NK-92 (cell line): ENCODE data around the gene PLXNC1.
A peak's percentile ranks its signal among the peaks of the same experiment; 100 is the strongest.

Experiments used
- DNase-seq: peaks from one replicate; lab custom pipeline; 2025; ENCODE audit not compliant: unreplicated experiment; lab: John Stamatoyannopoulos, UW

Gene PLXNC1

GRCh38 chr12:94262228-94263010 is 114.0 kb downstream of the PLXNC1 start:
- DNase-seq, result peak; percentile 2

DNA sequence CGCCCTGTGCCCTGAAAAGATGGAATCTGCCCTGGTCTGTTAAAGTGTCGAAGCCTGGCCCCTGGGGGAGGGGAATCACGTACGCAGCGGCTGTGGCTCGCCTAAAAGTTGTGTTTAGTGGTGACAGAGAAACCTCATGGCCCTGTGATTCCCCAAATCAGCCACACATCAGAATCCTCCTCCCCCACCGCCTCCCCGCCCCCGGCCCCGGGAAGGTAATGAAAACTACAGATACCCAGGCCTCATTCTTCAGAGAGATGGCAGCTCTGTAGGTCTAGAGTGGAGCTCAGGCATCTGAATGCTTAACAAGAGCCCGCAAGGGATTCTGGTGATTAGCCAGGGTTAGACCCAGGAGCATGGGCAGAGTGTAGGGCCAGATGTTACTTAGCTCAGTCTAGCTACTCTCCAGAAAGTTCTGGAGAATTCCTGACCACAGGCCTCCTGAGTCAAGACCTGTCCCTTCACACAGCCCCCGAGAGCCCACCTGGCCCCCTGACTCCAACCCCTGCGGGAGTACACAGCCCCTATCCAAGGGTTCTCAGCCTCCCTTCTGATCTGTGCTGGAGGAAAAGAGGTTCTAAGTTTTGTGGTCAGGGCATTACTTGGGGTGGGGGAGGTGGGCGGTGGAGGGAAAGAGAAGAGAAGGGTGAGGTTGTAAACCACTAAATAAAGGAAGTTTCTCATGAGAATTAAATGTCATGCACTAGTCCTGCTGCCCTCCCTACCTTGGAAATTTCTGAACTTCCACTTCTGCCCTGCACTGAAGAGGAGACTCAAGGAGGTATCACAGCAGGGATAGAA is 114.8 kb downstream of the PLXNC1 start:
- no peak for DNase-seq

- no peak for DNase-seq
Measured at GRCh38 chr12:94263905-94264561, 115.7 kb downstream of the PLXNC1 start.

- DNase-seq, result no peak
Measured at GRCh38 chr12:94264736-94265485, 116.5 kb downstream of the PLXNC1 start.

- DNase-seq, result no peak
Measured at GRCh38 chr12:94265539-94265938, 117.2 kb downstream of the PLXNC1 start.

- DNase-seq, result no peak
Measured at GRCh38 chr12:94265966-94266745, 117.8 kb downstream of the PLXNC1 start.

GRCh38 chr12:94266796-94267536 is 118.6 kb downstream of the PLXNC1 start:
- DNase-seq, result no peak

- DNase-seq, result no peak
Measured at GRCh38 chr12:94267537-94267872, 119.1 kb downstream of the PLXNC1 start.

- no peak for DNase-seq
Measured at GRCh38 chr12:94267921-94268471, 119.6 kb downstream of the PLXNC1 start.

GRCh38 chr12:94269316-94269999 is 121.1 kb downstream of the PLXNC1 start:
- no peak for DNase-seq

GRCh38 chr12:94271351-94271750 is 123.0 kb downstream of the PLXNC1 start:
- no peak for DNase-seq

- no peak for DNase-seq
Measured at GRCh38 chr12:94272280-94272679, 123.9 kb downstream of the PLXNC1 start.

DNA sequence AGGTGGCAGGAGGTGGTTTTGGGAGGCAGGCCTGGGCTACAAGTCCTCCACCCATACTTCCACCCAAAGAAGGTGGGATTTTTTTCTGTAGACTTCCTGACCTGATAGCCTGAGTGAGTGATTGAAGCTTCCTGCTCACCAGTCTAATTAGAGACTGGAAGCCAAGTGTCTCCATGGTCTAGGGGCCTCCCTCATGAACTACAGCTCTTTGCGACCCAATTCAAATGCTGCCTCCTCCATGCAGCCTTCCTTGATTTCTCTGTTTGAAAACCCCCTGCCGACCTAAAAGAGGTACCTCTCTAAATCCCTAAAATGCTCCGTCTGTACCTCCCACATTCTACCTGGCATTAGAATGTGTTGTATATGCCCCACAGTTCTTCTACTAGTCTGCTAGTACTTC is 124.9 kb downstream of the PLXNC1 start:
- no peak for DNase-seq

DNA sequence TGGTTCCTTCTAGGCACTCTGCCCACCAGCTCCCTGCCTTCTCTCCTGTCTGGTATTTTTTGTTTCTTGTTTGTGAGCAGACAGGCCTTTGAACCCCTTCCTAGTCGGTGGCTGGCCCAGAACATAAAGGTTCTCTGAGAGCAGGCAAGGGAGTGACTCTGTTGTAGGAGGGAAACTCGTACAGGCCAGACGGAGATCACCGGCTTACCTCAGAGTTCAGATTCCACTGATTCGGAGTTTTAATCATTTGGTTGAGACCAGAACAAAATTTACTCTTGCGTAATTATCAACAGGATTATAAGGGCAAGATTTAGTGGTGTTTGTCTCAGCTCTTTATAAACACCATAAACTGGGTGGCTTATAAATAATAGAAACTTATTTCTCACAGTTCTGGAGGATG is 128.3 kb downstream of the PLXNC1 start:
- DNase-seq, result no peak

DNA sequence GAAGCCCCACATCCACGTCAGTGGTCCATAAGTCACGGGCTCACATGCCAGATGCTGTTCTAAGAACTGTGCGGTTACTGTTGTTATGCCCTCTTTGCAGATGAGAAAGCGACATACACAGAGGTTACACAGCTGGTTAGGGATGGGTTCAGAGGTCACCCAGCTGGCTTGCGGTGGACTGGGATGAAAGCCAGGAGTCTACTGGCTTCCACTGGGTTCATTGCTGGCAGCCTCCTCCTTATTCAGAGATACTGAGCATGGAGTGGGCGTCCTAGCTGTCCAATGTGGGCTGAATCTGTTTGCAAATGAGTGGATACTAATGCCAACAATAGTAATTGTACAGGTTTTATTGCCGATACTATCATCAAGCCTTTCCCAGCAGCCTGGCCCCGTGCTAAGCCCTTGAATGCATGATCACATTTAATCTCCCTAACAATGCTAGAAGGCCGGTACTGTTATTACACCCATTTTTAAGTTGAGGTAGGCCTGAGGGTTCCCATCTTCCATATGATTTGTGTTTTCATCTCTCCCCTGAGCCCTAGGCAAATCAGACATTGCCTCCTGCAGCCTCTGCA is 129.1 kb downstream of the PLXNC1 start:
- no peak for DNase-seq

DNA sequence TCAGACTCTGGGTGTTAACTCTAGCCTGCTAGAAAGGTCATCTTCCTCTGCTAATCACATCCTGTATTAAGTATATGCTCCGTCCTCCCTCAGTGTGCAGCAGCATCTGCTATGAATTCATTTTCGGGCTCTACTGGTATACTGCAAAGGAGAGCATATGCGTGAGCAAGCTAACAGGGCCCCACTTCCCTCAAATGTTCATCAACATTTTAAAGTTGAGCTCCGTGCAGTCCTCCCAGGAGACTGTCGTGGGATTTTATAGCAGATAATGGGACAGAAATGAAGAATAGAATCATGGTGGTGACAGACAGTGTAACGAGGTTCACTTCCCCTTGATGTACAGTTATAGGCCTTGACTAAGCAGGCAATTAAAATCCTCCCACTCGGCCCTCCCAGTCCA is 131.7 kb downstream of the PLXNC1 start:
- no peak for DNase-seq

DNA sequence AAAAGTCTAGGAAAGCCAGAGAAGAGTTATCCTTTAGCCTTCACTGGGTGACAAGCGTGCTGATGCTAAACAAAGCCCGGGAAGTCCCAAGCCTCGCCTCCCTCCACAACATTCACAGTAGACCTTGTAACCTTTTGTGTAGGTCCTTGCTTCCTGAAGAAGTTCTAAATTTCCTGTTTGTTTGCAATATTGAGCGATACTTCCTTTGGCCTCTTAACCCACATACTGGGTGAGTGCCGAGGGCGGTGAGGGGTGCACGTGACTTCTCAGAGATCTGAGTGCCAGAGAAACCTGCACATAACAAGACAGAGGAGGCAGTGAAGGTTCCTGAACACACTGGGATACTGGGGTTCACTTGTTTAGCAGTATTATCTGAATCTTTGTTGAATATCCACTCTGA is 134.3 kb downstream of the PLXNC1 start:
- DNase-seq, result no peak

DNA sequence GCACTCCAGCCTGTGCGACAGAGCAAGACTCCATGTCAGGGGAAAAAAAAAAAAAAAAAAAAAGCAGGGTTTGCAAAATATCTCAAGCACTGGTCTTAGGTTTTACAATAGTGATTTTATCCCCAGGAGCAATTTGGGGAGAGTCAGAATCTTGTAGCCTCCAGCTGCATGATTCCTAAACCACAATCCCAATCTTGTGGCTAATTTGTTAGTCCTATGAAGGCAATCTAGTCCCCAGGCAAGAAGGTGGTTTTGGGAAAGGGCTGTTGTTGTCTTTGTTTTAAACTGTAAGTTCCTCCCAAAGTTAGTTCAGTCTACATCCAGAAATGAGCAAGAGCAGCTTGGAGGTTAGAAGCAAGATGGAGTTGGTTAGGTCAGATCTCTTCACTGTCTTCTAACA is 135.7 kb downstream of the PLXNC1 start:
- DNase-seq, result no peak

- DNase-seq, result no peak
Measured at GRCh38 chr12:94284859-94285258, 136.5 kb downstream of the PLXNC1 start.
